Neural progenitor cell (in vitro differentiated cells): ENCODE measurements around the gene UMOD. TPM values are rescaled to one million over a fixed set of nuclear protein-coding genes. Genes with fewer than 3 reads are reported as not detected.

Experiments used
- DNase-seq: peaks from one replicate; pipeline ENCODE4 v3.0.0-alpha.2; 2016; ENCODE audit warnings: low spot score
- H2AFZ ChIP-seq: fragments of 200-600 bp; sonication (generic); replicated peaks from 2 replicates; pipeline ENCODE4 v1.6.1; 2016; ENCODE audit warnings: antibody characterized with exemption
- H3F3A ChIP-seq: fragments of 200-600 bp; sonication (generic); 2 replicates; pipeline ENCODE4 v1.6.1; 2016; ENCODE audit warnings: antibody characterized with exemption, low read depth
- H3K27ac ChIP-seq: fragments of 200-600 bp; sonication (generic); 2 replicates; pipeline ENCODE4 v1.5.1; 2016; ENCODE audit warnings: mild to moderate bottlenecking
- H3K27me3 ChIP-seq: fragments of 200-600 bp; sonication (generic); 2 replicates; pipeline ENCODE4 v1.6.1; 2016; ENCODE audit warnings: mild to moderate bottlenecking, moderate library complexity
- H3K36me3 ChIP-seq: fragments of 200-600 bp; sonication (generic); 2 replicates; pipeline ENCODE4 v1.5.1; 2016
- H3K4me1 ChIP-seq: fragments of 200-600 bp; sonication (generic); 2 replicates; pipeline ENCODE4 v1.6.1; 2016; ENCODE audit warnings: mixed run types
- H3K4me2 ChIP-seq: fragments of 200-600 bp; sonication (generic); 2 replicates; pipeline ENCODE4 v1.6.1; 2016
- H3K4me3 ChIP-seq: fragments of 200-600 bp; sonication (generic); 2 replicates; pipeline ENCODE4 v1.5.1; 2016
- H3K79me2 ChIP-seq: fragments of 200-600 bp; sonication (generic); 2 replicates; pipeline ENCODE4 v1.6.1; 2016; ENCODE audit warnings: low read depth
- H3K9ac ChIP-seq: fragments of 200-600 bp; sonication (generic); 2 replicates; pipeline ENCODE4 v1.6.1; 2016
- H3K9me3 ChIP-seq: fragments of 200-600 bp; sonication (generic); 2 replicates; pipeline ENCODE4 v1.5.1; 2016; ENCODE audit warnings: low read depth
- H4K20me1 ChIP-seq: fragments of 200-600 bp; sonication (generic); 2 replicates; pipeline ENCODE4 v1.6.1; 2016; ENCODE audit warnings: low read depth
- H3K27ac Mint-ChIP-seq: 3 replicates; pipeline ENCODE4 v1.8.0; 2021; ENCODE audit warnings: mixed read lengths
- H3K27me3 Mint-ChIP-seq: 2 replicates; pipeline ENCODE4 v1.8.0; 2022; ENCODE audit warnings: low read depth, mild to moderate bottlenecking, inconsistent platforms, moderate library complexity, mixed read lengths; ENCODE audit not compliant: insufficient read depth
- H3K36me3 Mint-ChIP-seq: 3 replicates; pipeline ENCODE4 v1.8.0; 2021; ENCODE audit warnings: mixed read lengths
- H3K4me1 Mint-ChIP-seq: 3 replicates; pipeline ENCODE4 v1.8.0; 2021; ENCODE audit warnings: mixed read lengths
- H3K4me3 Mint-ChIP-seq: 3 replicates; pipeline ENCODE4 v1.8.0; 2021; ENCODE audit warnings: mild to moderate bottlenecking, moderate library complexity, mixed read lengths
- H3K9me3 Mint-ChIP-seq: 3 replicates; pipeline ENCODE4 v1.8.0; 2020; ENCODE audit warnings: mixed read lengths
- EZH2 ChIP-seq: fragments of 200-600 bp; sonication (generic); IDR thresholded peaks from 2 replicates; pipeline ENCODE4 v1.6.1; 2017; ENCODE audit warnings: antibody characterized with exemption, mild to moderate bottlenecking, moderate library complexity
- EZH2phosphoT487 ChIP-seq: fragments of 200-600 bp; sonication (generic); IDR thresholded peaks from 2 replicates; pipeline ENCODE4 v1.6.1; 2017; ENCODE audit warnings: antibody characterized with exemption
- total RNA-seq: library from RNA; depleted of rRNA; stranded (reverse); fragments of >200 nt; gene quantifications from 2 replicates; pipeline ENCODE4 v1.2.3, GENCODE V29; 2015; ENCODE audit warnings: low replicate concordance
- TF ChIP-seq, protein P1 (sequence below): fragments of 200-600 bp; sonication (generic); IDR thresholded peaks from 2 replicates; pipeline ENCODE4 v1.5.1; 2017; ENCODE audit warnings: antibody characterized with exemption, mild to moderate bottlenecking

UMOD gene
- total RNA-seq, 1 donor from 2014 or later = not detected

DNA sequence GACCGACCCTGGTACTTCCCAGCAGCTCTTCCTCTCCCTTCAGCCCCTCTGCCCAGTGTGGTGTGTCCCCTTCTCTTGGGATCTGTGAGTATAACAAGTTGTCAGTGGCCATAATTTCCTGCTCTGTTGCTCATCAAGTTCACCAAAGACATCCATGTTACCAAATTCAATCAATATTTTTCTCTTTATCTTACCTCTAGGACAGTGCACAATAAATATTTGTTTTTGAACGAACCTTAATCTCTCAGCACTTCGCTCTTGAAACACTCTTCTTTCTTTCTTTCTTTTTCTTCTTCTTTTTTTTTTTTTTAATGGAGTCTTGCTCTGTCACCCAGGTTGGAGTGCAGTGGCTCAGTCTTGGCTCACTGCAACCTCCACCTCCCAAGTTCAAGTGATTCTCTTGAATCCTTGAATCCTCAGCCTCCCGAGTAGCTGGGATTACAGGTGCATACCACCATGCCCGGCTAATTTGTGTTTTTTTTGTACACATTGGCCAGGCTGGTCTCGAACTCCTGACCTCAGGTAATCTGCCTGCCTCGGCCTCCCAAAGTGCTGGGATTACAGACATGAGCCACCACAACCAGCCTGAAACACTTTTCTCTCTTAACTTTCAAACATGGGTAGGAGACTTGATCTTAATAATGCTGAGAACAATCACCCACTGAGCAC, 2.7 kb upstream of the UMOD start:
- H3K27me3 Mint-ChIP-seq = peaks cover 13% of the 10 kb centered on the region
- TF ChIP-seq, protein P1, sequence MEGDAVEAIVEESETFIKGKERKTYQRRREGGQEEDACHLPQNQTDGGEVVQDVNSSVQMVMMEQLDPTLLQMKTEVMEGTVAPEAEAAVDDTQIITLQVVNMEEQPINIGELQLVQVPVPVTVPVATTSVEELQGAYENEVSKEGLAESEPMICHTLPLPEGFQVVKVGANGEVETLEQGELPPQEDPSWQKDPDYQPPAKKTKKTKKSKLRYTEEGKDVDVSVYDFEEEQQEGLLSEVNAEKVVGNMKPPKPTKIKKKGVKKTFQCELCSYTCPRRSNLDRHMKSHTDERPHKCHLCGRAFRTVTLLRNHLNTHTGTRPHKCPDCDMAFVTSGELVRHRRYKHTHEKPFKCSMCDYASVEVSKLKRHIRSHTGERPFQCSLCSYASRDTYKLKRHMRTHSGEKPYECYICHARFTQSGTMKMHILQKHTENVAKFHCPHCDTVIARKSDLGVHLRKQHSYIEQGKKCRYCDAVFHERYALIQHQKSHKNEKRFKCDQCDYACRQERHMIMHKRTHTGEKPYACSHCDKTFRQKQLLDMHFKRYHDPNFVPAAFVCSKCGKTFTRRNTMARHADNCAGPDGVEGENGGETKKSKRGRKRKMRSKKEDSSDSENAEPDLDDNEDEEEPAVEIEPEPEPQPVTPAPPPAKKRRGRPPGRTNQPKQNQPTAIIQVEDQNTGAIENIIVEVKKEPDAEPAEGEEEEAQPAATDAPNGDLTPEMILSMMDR = no peak
- TF ChIP-seq EZH2phosphoT487 (no peak), EZH2 (no peak)
- H3K4me3 Mint-ChIP-seq = no peak overlapping the region
- Histone ChIP-seq H3K79me2 (no peaks in the 10 kb centered on the region), H3K4me1 (no peaks in the 10 kb centered on the region), H3K9me3 (no peaks in the 10 kb centered on the region), H3K36me3 (no peaks in the 10 kb centered on the region), H3K4me2 (no peak overlapping the region), H3K27ac (no peak overlapping the region), H3K27me3 (no peaks in the 10 kb centered on the region), H4K20me1 (no peaks in the 10 kb centered on the region), H3F3A (no peaks in the 10 kb centered on the region), H3K4me3 (no peak overlapping the region), H3K9ac (no peak overlapping the region), H2AFZ (no peak overlapping the region)
- H3K27ac Mint-ChIP-seq = no peak overlapping the region
- peaks cover 7% of the 10 kb centered on the region for H3K4me1 Mint-ChIP-seq
- H3K36me3 Mint-ChIP-seq = no peaks in the 10 kb centered on the region
- no peak for DNase-seq
- peaks cover 8% of the 10 kb centered on the region for H3K9me3 Mint-ChIP-seq

DNA sequence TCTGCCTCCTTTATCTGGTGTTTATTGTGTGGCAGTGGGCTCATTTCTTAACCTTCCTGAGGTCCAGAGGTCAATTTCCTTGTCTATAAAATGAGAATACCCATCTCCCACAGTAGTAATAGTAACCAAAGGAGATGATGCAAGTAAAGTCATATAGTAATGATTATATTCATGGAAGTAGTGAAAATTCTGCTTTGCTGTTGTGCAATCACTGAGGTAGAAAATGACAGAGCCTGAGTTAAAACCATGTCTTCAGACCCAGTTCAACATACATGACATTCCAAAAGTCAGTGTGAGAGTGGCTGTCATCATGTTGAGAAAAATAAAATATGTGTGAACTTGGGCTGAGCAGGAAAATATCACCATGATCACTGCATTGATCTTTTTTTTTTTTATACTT, 864 bp upstream of the UMOD start:
- Histone ChIP-seq H3F3A (no peaks in the 10 kb centered on the region), H3K9me3 (no peaks in the 10 kb centered on the region), H3K27ac (no peak overlapping the region), H3K4me3 (no peak overlapping the region), H2AFZ (no peak overlapping the region), H3K4me1 (no peaks in the 10 kb centered on the region), H3K79me2 (no peaks in the 10 kb centered on the region), H3K9ac (no peak overlapping the region), H3K36me3 (no peaks in the 10 kb centered on the region), H3K4me2 (no peak overlapping the region), H4K20me1 (no peaks in the 10 kb centered on the region), H3K27me3 (no peaks in the 10 kb centered on the region)
- TF ChIP-seq EZH2phosphoT487 (no peak), EZH2 (no peak)
- TF ChIP-seq, protein P1 = no peak
- Mint-ChIP-seq H3K27me3 (peaks cover 8% of the 10 kb centered on the region), H3K4me1 (peaks cover 7% of the 10 kb centered on the region), H3K9me3 (peaks cover 8% of the 10 kb centered on the region), H3K36me3 (no peaks in the 10 kb centered on the region), H3K27ac (no peak overlapping the region), H3K4me3 (no peak overlapping the region)
- no peak for DNase-seq

DNA sequence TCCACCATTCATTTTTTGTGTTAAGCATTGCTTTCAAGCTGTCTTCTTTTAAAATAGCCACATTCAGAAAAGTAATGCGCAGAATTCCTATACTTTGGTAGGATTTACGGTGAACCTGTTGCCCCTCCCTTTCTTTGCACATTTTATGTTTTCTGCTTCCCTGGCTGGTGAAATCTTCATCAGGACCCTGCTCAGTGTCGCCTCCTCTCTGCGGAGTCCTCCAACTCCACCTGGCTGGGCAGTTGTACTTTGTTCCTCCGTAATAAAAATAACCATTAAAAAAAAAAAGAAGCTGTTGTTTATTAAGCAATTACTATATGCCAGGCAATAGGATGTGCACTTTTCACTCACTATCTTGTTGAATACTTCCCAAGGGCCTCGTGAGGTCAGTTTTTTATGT, 2.9 kb downstream of the UMOD start:
- Histone ChIP-seq H3K27ac (no peak overlapping the region), H2AFZ (no peak overlapping the region), H3K4me3 (no peak overlapping the region), H3F3A (no peaks in the 10 kb centered on the region), H3K9me3 (no peaks in the 10 kb centered on the region), H3K4me2 (no peak overlapping the region), H4K20me1 (no peaks in the 10 kb centered on the region), H3K36me3 (no peaks in the 10 kb centered on the region), H3K4me1 (no peaks in the 10 kb centered on the region), H3K27me3 (no peaks in the 10 kb centered on the region), H3K9ac (no peak overlapping the region), H3K79me2 (no peaks in the 10 kb centered on the region)
- H3K36me3 Mint-ChIP-seq = no peaks in the 10 kb centered on the region
- no peak overlapping the region for H3K27ac Mint-ChIP-seq
- H3K4me1 Mint-ChIP-seq = peaks cover 7% of the 10 kb centered on the region
- peak; percentile 17 for DNase-seq
- peaks cover 5% of the 10 kb centered on the region for H3K27me3 Mint-ChIP-seq
- H3K4me3 Mint-ChIP-seq = no peak overlapping the region
- H3K9me3 Mint-ChIP-seq = no peaks in the 10 kb centered on the region
- TF ChIP-seq EZH2phosphoT487 = no peak
- TF ChIP-seq, protein P1 = peak; percentile 49
